Measurements from ENCODE around the gene RPUSD1.
"Not testable (repeated sequence)": the region's sequence is repeated elsewhere in the genome, so short reads cannot be mapped to it uniquely, and the experiment has no call there.

Gene RPUSD1

GRCh38 chr16:747978-748746, 40.0 kb downstream of the RPUSD1 start:
- no peak for DNase-seq (ENCODE audit: low read depth in 3 of 3)

GRCh38 chr16:746637-747036, 41.5 kb downstream of the RPUSD1 start:
- DNase-seq (ENCODE audit: low read depth in 3 of 3), result no peak

DNA sequence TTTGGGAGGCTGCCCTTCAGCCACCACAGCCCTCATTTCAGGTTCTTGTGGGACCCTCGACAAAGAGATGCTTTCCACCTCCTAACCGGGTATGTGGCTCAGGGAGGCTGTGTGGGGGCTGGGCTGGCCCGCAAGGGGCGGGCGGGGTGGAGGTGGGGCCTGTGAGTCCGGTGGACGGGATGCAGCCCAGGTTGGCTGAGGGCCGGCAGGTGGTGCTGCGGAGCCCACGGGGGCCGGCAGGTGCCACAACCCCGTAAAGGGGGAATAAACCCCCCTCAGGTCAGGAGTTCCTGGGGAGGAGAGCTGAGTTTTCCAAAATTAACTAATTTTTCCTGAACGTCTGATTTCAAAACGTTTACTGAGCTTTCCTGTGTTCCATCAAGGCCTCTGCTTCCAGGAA, 42.4 kb downstream of the RPUSD1 start:
- no peak for DNase-seq (ENCODE audit: low read depth in 3 of 3)

GRCh38 chr16:743794-744500, 44.2 kb downstream of the RPUSD1 start:
- no peak for DNase-seq (ENCODE audit: low read depth in 3 of 3)

- DNase-seq (ENCODE audit: low read depth in 3 of 3), result not testable (repeated sequence)
Observed at GRCh38 chr16:742894-743293, 45.3 kb downstream of the RPUSD1 start.

GRCh38 chr16:741986-742629, 46.1 kb downstream of the RPUSD1 start:
- no peak for DNase-seq (ENCODE audit: low read depth in 3 of 3)

DNA sequence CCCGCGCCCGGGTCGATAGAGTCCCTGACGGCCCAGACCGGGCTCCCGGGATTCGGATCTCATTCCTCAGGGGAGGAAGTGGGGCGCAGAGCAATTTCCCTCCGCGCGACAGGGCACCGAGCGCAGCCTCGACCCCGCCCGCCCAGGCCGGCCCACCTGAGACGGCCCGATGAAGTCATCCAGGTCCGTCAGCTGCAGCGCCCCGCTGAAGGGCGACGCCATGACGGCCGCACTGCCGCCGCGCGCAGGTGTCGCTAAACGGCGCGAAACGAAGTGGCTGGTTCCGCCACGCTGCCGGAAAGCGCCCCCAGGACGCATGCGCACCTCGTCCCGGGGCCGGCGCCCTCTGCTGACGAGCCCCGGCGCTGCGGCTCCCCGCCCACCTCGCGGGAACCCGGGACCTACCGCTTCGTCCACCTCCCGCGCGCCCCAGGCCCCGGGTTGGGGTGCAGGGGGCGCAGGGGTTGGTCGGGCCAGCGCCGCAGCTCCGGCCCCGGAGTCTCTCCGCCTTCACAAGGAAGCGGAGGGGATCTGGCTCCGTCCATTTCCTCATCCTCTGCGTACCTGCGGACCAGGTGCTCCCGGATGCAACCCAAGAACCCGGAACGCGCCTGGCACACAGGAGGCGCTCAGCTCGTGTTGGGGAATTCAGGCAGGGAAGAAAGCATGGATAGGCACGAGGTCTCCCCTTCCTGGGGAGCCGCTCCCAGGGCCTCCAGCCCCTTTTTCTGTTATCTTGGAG, 47.2 kb downstream of the RPUSD1 start, which contains the start of gene CIAO3:
Gene CIAO3, minus strand, starts transcription at position 234 of the 742 bp plus-strand sequence. Its CDS starts 12 bp downstream, at position 222.
- peak; percentile 85 to 92 (median 90) for DNase-seq (ENCODE audit: low read depth in 3 of 3)

DNA sequence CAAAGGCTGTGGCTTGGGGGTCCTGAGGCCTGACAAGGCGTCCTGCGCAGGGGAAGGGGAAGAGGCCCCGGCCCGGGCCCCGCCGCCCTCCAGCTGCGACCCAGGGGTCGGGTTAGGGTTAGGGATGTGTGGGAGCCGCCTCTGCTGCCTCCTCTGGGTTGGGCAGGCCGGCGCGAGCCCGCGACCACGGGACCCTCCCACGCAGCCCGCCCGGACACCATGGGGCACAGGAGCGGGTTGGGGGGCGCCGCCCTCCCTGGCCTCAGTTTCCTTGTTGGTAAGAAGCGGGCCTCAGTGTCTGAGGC, 47.8 kb downstream of the RPUSD1 start:
- no peak for DNase-seq (ENCODE audit: low read depth in 3 of 3)

DNA sequence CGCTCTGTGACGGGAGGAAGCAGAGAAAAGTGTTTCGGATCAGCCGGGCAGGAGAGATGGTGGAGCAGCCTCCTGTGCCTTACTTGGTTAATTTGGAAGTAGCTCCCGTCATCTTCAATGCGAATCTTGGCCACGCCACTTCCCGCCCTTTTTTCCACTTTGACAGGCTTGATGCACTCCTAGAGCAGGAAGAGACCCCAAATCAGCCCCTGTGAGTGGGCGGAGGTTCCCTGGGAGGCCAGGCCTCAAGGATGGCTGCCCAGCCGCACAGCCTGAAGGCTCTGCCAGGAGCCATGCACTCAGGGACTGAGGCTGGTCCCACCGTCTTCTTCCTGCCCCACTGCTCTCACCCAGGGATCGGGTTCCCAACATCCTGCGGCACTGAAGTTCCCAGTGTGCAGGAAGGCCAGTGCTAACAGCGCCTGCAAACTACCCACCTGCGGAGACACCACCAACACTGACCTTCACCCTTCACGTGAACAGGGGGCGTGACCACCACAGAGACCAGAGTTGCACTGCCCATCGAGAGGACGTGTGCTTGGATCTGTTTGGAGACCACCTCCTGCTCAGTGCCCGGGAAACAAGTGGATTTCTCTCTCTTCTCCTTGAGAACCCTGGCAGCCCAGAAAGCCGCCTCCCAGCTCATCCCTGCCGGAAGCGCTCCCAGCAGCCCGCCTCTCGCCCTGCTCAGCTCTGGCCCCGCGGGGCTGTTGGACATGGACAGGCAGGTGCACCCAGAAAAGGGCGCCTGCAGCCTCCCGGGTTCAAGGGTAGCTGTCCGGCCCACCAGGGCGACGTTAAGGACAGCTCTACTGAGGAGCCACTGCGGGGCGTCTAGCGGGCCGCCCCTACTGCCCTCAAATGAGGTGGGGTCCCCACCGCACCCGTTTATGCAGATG, 48.4 kb downstream of the RPUSD1 start:
- no peak for DNase-seq (ENCODE audit: low read depth in 3 of 3)

DNA sequence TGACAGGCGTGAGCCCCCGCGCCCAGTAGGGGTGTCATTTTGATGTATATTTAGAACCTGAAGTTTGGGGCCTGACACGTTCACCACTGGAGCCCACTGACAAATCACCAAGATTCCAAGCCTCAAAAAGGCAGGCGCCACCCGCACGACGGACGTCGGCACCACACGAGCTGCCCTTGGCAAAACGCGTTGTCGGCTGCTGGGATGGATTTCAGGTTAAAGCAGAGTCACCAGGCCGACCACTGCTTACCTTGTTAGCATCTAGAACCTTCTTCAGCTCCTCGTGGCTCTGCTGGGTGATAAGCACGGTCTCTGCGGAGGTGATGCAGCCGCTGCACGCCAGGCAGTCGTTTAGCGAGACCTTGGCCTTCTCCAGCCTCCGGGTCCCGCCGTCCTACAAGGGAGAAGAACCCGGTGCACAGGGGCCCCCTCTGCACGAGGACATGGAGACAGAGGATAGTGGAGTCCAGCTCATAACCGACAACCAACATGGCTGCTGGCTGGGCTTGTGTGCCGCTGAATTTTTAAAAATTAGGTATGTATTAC, 51.2 kb downstream of the RPUSD1 start:
- no peak for DNase-seq (ENCODE audit: low read depth in 3 of 3)

GRCh38 chr16:735982-736453, 52.2 kb downstream of the RPUSD1 start:
- DNase-seq (ENCODE audit: low read depth in 3 of 3), result no peak

GRCh38 chr16:734981-735881, 53.0 kb downstream of the RPUSD1 start:
- DNase-seq (ENCODE audit: low read depth in 3 of 3), result no peak
